H1 (cell line): ENCODE data around the gene FAM222B. TPM values are rescaled to one million over a fixed set of nuclear protein-coding genes. Genes with fewer than 3 reads are reported as not detected.
A peak's percentile ranks its signal among the peaks of the same experiment; 100 is the strongest.

Source experiments
- ASH2L ChIP-seq: fragments of 200-600, 300-600 bp; sonication (generic); IDR thresholded peaks from one replicate; pipeline ENCODE4 v1.7.1; 2017; ENCODE audit warnings: low read length
- CBX8 ChIP-seq: fragments of 300-800, 300-1000 bp; sonication (generic); IDR thresholded peaks from 2 replicates; pipeline ENCODE4 v1.7.1; 2016; ENCODE audit warnings: low read depth, low read length, borderline replicate concordance
- CEBPB ChIP-seq: IDR thresholded peaks from 2 replicates; pipeline ENCODE4 v1.6.1; 2012; ENCODE audit warnings: low read depth, low read length
- CHD1 ChIP-seq: IDR thresholded peaks from 2 replicates; pipeline ENCODE4 v1.6.1; 2012; ENCODE audit warnings: low read depth, low read length, improper control_type of control experiment
- CHD2 ChIP-seq: IDR thresholded peaks from 2 replicates; pipeline ENCODE4 v1.6.1; 2012; ENCODE audit warnings: low read length, improper control_type of control experiment
- CREB1 ChIP-seq: IDR thresholded peaks from 2 replicates; pipeline ENCODE4 v1.6.1; 2012; ENCODE audit warnings: inconsistent platforms
- EZH2 ChIP-seq: fragments of 200-600 bp; sonication (generic); IDR thresholded peaks from 2 replicates; pipeline ENCODE4 v1.7.1; 2012; ENCODE audit warnings: low read depth, mild to moderate bottlenecking, moderate library complexity, low read length, inconsistent platforms; ENCODE audit not compliant: severe bottlenecking
- GABPA ChIP-seq: IDR thresholded peaks from 2 replicates; pipeline ENCODE4 v1.6.1; 2011; ENCODE audit warnings: mild to moderate bottlenecking, low read length, moderate library complexity, borderline replicate concordance; ENCODE audit not compliant: insufficient read depth
- HDAC6 ChIP-seq: IDR thresholded peaks from one replicate; pipeline ENCODE4 v1.7.1; 2012; ENCODE audit warnings: low read depth, mild to moderate bottlenecking, inconsistent platforms, low read length, moderate library complexity
- JUN ChIP-seq: IDR thresholded peaks from 2 replicates; pipeline ENCODE4 v1.6.1; 2011; ENCODE audit warnings: low read depth, mild to moderate bottlenecking, improper control_type of control experiment, low read length
- KDM1A ChIP-seq: fragments of 200-600, 300-600 bp; sonication (generic); IDR thresholded peaks from 2 replicates; pipeline ENCODE4 v1.7.1; 2016; ENCODE audit warnings: mild to moderate bottlenecking, low read length, borderline replicate concordance
- KDM4A ChIP-seq: IDR thresholded peaks from one replicate; pipeline ENCODE4 v1.7.1; 2012; ENCODE audit warnings: low read depth, mild to moderate bottlenecking, moderate library complexity, low read length, inconsistent platforms; ENCODE audit not compliant: severe bottlenecking
- NANOG ChIP-seq: IDR thresholded peaks from 2 replicates; pipeline ENCODE4 v1.6.1; 2011; ENCODE audit warnings: low read length, low read depth, mild to moderate bottlenecking, inconsistent platforms; ENCODE audit not compliant: insufficient read depth, poor library complexity, severe bottlenecking
- PHF8 ChIP-seq: fragments of 200-600 bp; sonication (generic); conservative IDR thresholded peaks from 2 replicates; pipeline ENCODE4 v1.7.1; 2012; ENCODE audit warnings: low read depth, mild to moderate bottlenecking, inconsistent platforms, low read length, moderate library complexity
- POU5F1 ChIP-seq: IDR thresholded peaks from 2 replicates; pipeline ENCODE4 v1.6.1; 2011; ENCODE audit warnings: low read depth, mild to moderate bottlenecking, low read length, moderate library complexity
- RFX5 ChIP-seq: IDR thresholded peaks from 2 replicates; pipeline ENCODE4 v1.6.1; 2011; ENCODE audit warnings: low read depth, low read length, improper control_type of control experiment, borderline replicate concordance
- RXRA ChIP-seq: IDR thresholded peaks from 2 replicates; pipeline ENCODE4 v1.6.1; 2011; ENCODE audit warnings: low read depth, mild to moderate bottlenecking, low read length, moderate library complexity; ENCODE audit not compliant: insufficient read depth
- SAP30 ChIP-seq: fragments of 300-600 bp; sonication (generic); IDR thresholded peaks from 2 replicates; pipeline ENCODE4 v1.7.1; 2012; ENCODE audit warnings: low read length, moderate library complexity, mild to moderate bottlenecking, inconsistent platforms; ENCODE audit not compliant: insufficient read depth, insufficient replicate concordance
- SIRT6 ChIP-seq: IDR thresholded peaks from one replicate; pipeline ENCODE4 v1.7.1; 2012; ENCODE audit warnings: low read length, inconsistent platforms
- SIX5 ChIP-seq: IDR thresholded peaks from 2 replicates; pipeline ENCODE4 v1.6.1; 2011; ENCODE audit warnings: mild to moderate bottlenecking, low read depth, low read length
- SRF ChIP-seq: IDR thresholded peaks from 2 replicates; pipeline ENCODE4 v1.6.1; 2011; ENCODE audit warnings: mild to moderate bottlenecking, low read depth, low read length, moderate library complexity
- TAF7 ChIP-seq: optimal IDR thresholded peaks from 2 replicates; pipeline ENCODE3; 2011; ENCODE audit warnings: low read depth, mild to moderate bottlenecking, inconsistent platforms, low read length, moderate library complexity, borderline replicate concordance
- polyA plus RNA-seq, 7 experiments: library from polyadenylated mRNA; depleted of rRNA in 3 of 7; stranded (reverse) in 5 of 7; unstranded in 2 of 7; fragments of >200 nt in 5 of 7; fragments of 200-250 nt in 2 of 7; gene quantifications; 1 replicate in 5 of 7; 2 replicates in 1 of 7; 4 replicates in 1 of 7; pipeline versions ENCODE4 v1.2.1 to v1.2.3, GENCODE V29; 2011 to 2013; ENCODE audit warnings: missing spikeins in 2 of 7, mixed read lengths in 2 of 7
- total RNA-seq: library from RNA; stranded (reverse); fragmentation: NEBNext Ultra II Directional; extraction: Animal tissue kit (Norgen Biotek cat#: 25700); gene quantifications from 2 replicates; pipeline ENCODE4 v1.2.1, GENCODE V29; 2021
- TF ChIP-seq, protein P1 (sequence below): IDR thresholded peaks from 2 replicates; pipeline ENCODE4 v1.6.1; 2011; ENCODE audit warnings: low read depth, mild to moderate bottlenecking, low read length; ENCODE audit not compliant: insufficient read depth
- TF ChIP-seq, protein P2 (sequence below): IDR thresholded peaks from 2 replicates; pipeline ENCODE4 v1.6.1; 2012; ENCODE audit warnings: inconsistent platforms

Gene FAM222B
- total and polyA plus RNA-seq, 2 of the 8 experiments (the other 6 are each of a cell fraction or from before 2014, with no cell fraction given) = 42.1 to 81.7 TPM

DNA sequence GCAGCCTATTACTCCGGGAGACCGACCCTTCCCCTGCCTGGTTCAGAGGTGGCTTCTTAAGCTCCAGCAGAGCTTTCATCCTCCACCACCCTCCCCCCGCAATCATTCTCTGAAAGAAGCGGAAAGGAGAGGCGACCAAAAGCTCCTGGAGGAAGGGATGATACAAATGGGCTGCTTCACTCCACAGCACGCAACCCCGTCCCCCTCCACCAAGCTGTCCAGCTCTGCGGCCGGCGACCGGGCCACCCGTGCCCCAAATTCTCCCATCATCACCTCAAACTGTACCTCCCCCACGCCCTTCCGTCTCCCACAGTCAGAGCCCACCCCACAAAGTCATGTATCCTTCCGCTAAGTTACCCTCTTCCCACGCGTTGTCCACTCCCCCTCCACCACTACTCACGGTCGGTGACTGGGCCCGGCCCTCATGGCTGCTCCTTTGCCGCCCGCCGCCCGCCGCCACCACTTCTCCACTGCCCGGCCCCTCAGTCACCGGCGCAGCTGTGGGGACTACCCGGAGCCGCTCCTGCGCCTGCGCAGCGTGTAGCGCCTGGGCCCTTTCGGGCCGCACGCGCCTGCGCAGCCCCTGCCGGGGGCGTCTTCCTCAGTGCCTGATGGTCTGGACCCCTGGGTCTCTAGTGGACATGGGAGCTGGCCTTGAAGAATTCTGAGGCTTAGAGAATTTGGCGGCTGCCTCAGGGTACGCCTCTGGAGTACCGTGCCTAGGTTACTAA is at the start of gene FAM222B (continued):
- TF ChIP-seq CBX8 (no peak), GABPA (no peak), CREB1 (no peak), HDAC6 (no peak), CHD1 (no peak), RFX5 (no peak), RXRA (no peak), SRF (no peak), PHF8 (peak; percentile 80), SIRT6 (no peak), POU5F1 (no peak), CEBPB (no peak), KDM4A (peak; percentile 36), TAF7 (no peak), EZH2 (no peak), ASH2L (peak; percentile 59), NANOG (no peak), KDM1A (no peak), SAP30 (peak; percentile 57), SIX5 (no peak), JUN (no peak), CHD2 (no peak)
- TF ChIP-seq, protein P1, sequence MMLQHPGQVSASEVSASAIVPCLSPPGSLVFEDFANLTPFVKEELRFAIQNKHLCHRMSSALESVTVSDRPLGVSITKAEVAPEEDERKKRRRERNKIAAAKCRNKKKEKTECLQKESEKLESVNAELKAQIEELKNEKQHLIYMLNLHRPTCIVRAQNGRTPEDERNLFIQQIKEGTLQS = peak; percentile 66
- TF ChIP-seq, protein P2, sequence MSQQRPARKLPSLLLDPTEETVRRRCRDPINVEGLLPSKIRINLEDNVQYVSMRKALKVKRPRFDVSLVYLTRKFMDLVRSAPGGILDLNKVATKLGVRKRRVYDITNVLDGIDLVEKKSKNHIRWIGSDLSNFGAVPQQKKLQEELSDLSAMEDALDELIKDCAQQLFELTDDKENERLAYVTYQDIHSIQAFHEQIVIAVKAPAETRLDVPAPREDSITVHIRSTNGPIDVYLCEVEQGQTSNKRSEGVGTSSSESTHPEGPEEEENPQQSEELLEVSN = no peak
